GM12865 (cell line): Measurements from ENCODE around the gene PRPF6.

ENCODE experiments used
- DNase-seq: peaks from one replicate; pipeline ENCODE4 v3.0.0; 2010; ENCODE audit warnings: low read depth
- H3K4me3 ChIP-seq: 2 replicates; pipeline ENCODE4 v1.5.1; 2011; ENCODE audit warnings: mild to moderate bottlenecking, low read depth, low read length, control low read depth
- TF ChIP-seq, protein P1 (sequence below): IDR thresholded peaks from 2 replicates; pipeline ENCODE4 v1.5.1; 2011; ENCODE audit warnings: low read length, control low read depth, low read depth, inconsistent platforms; ENCODE audit not compliant: insufficient read depth; ENCODE audit errors: missing control alignments

Gene PRPF6

DNA sequence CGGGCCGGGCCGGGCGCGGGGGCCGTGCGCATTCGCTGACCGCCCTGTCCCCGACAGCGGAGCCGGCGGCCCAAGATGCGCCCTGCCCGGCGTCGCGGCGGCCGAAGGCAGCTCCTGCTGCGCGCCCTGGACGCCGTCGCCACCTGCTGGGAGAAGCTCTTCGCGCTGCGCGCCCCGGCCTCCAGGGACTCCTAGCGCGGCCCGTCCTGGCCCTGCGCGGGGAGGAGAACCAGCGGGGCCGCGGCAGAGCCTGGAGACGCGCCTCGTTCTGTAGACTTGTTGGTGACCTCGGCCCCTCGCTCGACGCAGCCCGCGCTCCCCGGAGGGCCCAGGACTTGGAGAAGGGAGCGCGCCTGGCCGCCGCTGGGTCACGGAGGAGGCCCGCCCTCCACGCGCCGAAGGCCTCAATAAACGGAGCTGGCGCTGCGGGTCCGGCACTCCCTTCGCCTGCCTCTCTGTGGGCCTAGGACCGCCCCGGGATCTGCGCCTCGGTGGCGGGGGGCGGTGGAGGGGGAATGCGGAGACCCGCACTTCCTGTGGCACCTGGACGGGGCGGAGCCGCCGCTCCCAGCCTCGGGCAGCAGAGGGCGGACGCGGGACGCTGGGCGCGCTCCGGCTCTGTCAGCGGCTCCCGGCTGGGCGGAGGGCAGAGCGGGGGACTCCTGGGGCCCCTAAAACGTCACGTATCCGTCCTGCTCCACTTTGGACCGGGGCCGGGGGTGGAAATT, 57.8 kb downstream of the PRPF6 start:
- TF ChIP-seq, protein P1, sequence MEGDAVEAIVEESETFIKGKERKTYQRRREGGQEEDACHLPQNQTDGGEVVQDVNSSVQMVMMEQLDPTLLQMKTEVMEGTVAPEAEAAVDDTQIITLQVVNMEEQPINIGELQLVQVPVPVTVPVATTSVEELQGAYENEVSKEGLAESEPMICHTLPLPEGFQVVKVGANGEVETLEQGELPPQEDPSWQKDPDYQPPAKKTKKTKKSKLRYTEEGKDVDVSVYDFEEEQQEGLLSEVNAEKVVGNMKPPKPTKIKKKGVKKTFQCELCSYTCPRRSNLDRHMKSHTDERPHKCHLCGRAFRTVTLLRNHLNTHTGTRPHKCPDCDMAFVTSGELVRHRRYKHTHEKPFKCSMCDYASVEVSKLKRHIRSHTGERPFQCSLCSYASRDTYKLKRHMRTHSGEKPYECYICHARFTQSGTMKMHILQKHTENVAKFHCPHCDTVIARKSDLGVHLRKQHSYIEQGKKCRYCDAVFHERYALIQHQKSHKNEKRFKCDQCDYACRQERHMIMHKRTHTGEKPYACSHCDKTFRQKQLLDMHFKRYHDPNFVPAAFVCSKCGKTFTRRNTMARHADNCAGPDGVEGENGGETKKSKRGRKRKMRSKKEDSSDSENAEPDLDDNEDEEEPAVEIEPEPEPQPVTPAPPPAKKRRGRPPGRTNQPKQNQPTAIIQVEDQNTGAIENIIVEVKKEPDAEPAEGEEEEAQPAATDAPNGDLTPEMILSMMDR, result peak; percentile 85
- DNase-seq, result peak; percentile 90
- peak overlapping the region; percentile 70 for H3K4me3 ChIP-seq

DNA sequence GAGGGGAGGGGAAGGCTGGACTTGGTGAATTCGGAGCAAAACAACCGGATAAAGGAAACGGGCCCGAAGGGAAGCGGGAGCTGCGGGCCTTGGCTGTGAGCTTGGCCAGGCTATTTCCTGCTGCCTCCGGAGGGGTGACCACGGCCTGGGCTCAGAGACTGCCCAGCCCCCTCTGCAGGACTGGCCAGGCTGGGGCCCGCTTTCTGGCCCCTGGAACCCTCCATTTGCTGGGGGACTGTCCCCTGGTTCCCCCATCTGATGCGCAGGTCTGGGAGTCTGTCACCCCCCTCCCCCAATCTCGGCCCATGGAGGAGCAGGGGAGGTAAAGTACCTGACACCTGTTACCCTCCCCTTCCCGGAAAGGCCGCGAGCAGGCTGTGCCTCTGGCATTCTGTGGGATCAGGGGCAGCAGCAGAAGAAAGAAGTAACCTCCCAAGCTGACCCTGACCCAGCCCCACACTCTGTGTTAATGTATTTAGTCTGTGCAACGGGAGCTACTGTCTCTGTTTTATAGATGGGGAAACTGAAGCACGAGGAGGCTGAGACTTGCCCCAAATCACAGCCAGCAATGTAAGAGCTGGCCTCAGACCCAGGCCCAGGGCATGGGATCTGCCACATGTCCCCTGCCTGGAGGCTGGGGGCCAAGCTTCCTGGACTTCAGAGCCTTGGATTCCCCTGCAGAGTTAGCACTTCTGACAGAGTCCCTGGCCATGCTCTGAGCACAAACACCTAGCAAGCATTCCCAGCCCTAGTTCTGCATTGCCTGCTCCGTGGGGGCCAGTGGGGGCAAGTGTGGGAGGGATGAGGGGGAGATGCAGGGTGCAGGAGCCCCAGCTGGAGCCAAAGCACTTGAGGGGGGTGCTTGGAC, 58.6 kb downstream of the PRPF6 start:
- no peak for DNase-seq
- TF ChIP-seq, protein P1, result no peak
- peak overlapping the region; percentile 70 for H3K4me3 ChIP-seq

DNA sequence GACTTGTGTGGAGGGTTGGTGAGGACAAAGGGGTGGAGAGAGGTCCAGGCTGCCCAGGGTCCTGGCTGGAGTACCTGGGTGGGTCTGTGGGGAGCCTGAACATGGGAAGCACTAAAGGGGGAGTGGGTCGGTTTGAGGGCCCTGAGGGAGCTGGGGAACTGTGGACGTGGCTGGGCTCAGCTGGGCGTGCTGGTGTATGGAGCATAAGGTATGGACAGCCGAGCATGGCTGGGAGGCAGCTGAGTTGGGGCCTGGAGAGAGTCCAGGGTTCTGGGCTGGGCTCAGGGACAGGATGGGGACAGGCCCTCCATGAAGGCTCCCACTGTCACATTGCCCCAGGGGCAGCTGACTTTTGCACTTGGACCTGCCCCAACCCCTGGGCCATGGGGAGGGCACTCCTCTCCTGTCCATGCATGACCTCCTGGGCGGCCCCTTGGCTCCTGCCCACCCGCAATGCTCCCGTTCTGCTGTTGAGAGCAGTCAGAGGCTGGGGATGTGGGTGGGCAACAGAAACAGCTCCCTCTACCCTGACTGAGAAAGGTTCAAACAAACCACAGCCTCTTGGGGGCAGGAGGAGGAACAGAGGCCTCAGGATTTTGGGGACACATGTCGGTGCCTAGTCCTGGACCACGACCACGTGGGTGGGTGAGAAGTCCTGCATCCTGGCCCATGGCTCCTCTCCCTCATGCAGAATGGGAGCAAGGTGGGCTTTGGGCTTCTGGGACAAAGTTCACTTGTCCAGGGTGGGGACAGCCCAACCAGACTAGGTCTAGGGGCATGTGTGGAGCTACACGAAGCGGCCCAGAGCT, 59.5 kb downstream of the PRPF6 start:
- H3K4me3 ChIP-seq, result no peak overlapping the region
- no peak for DNase-seq
- TF ChIP-seq, protein P1, result no peak

GRCh38 chr20:64041040-64041780, 60.3 kb downstream of the PRPF6 start:
- DNase-seq, result no peak
- TF ChIP-seq, protein P1, result no peak
- H3K4me3 ChIP-seq, result peak overlapping the region; percentile 61

DNA sequence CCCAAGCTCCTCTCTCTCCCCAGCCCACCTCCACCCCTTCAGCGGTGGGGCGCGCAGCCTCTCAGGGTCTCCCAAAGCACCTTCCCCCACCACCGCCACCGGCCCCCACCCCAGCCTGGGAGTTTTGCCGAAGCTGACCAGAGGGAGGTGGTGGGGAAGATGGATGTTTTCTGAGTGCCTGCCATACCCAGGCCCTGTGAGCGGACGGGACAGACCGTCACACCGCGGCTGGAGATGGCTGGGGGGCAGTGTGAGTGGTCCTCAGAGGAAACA, 60.8 kb downstream of the PRPF6 start:
- peak overlapping the region; percentile 61 for H3K4me3 ChIP-seq
- TF ChIP-seq, protein P1, result no peak
- DNase-seq, result peak; percentile 35

GRCh38 chr20:64042054-64042781, 61.3 kb downstream of the PRPF6 start:
- TF ChIP-seq, protein P1, result no peak
- H3K4me3 ChIP-seq, result peak overlapping the region; percentile 61
- peak; percentile 59 for DNase-seq
